B cell (primary cell): ENCODE data around the gene GSE1. TPM values are rescaled to one million over a fixed set of nuclear protein-coding genes. Genes with fewer than 3 reads are reported as not detected.

Source experiments
- ATAC-seq: fragments of 200-7000 bp; cut with Tn5 transposase; one replicate; pipeline ENCODE4 v1.10.0; 2021; ENCODE audit warnings: low read depth, mild to moderate bottlenecking, moderate number of reproducible peaks, moderate library complexity
- CTCF ChIA-PET: fragments of 350-600 bp; sonication (Branson Sonifier 250); formaldehyde crosslinking; loops from one replicate; lab custom pipeline; 2021; ENCODE audit warnings: antibody characterized with exemption, inconsistent platforms; lab: Charles Lee
- POLR2A ChIA-PET: fragments of 350-600 bp; sonication (Branson Sonifier 250); formaldehyde crosslinking; loops from one replicate; lab custom pipeline; 2021; ENCODE audit warnings: antibody characterized with exemption; lab: Charles Lee
- DNase-seq: peaks from one replicate; pipeline ENCODE4 v3.0.0; 2013
- H2AFZ ChIP-seq: 2 replicates; pipeline ENCODE4 v1.6.1; 2012; ENCODE audit warnings: mild to moderate bottlenecking, low read depth, low read length; ENCODE audit not compliant: insufficient read depth, poor library complexity, severe bottlenecking
- H3K27ac ChIP-seq, 2 donors: 1 replicate in 1 of 2; 2 replicates in 1 of 2; pipeline ENCODE4 v1.5.1; 2012 to 2013; ENCODE audit warnings: low read length in 2 of 2, mild to moderate bottlenecking in 2 of 2, moderate library complexity in 1 of 2
- H3K27me3 ChIP-seq, 4 experiments: fragments of 200-600 bp in 1 of 4; sonication (generic) in 1 of 4; replicated peaks in 1 of 4; 1 replicate in 2 of 4; 2 replicates in 2 of 4; pipeline versions ENCODE4 v1.6.1 to v1.7.0; 2013 to 2016; ENCODE audit warnings: low read length in 3 of 4, mild to moderate bottlenecking in 2 of 4, mixed read lengths in 1 of 4, moderate library complexity in 1 of 4; ENCODE audit not compliant: insufficient read depth in 4 of 4, control insufficient read depth in 3 of 4; ENCODE audit errors: control extremely low read depth in 1 of 4
- H3K36me3 ChIP-seq, 2 experiments: replicated peaks in 1 of 2; 1 replicate in 1 of 2; 2 replicates in 1 of 2; pipeline versions ENCODE4 v1.6.1 to v1.7.1; 2013; ENCODE audit warnings: low read length in 1 of 2; ENCODE audit not compliant: insufficient read depth in 2 of 2, control insufficient read depth in 1 of 2; ENCODE audit errors: control extremely low read depth in 1 of 2, extremely low read depth in 1 of 2
- H3K4me1 ChIP-seq, 2 donors: fragments of 200-600 bp in 1 of 2; sonication (generic) in 1 of 2; 1 replicate in 1 of 2; 2 replicates in 1 of 2; pipeline versions ENCODE4 v1.5.1 to v1.6.1; 2013 to 2017; ENCODE audit warnings: low read length in 2 of 2; ENCODE audit not compliant: control insufficient read depth in 2 of 2, insufficient read depth in 2 of 2
- H3K4me2 ChIP-seq: replicated peaks from 2 replicates; pipeline ENCODE3; 2012; ENCODE audit warnings: mild to moderate bottlenecking, low read depth, low read length; ENCODE audit not compliant: poor library complexity, severe bottlenecking
- H3K4me3 ChIP-seq, 5 experiments: fragments of 200-600 bp in 1 of 5; sonication (generic) in 1 of 5; 1 replicate in 3 of 5; 2 replicates in 2 of 5; pipeline versions ENCODE4 v1.5.1 to v1.7.0; 2011 to 2016; ENCODE audit warnings: low read length in 4 of 5, mild to moderate bottlenecking in 4 of 5, low read depth in 2 of 5, control low read depth in 1 of 5, moderate library complexity in 1 of 5; ENCODE audit not compliant: insufficient read depth in 1 of 5; ENCODE audit errors: control extremely low read depth in 1 of 5, extremely low read depth in 1 of 5
- H3K79me2 ChIP-seq: fragments of 200-600 bp; sonication (generic); one replicate; pipeline ENCODE4 v1.6.0; 2016; ENCODE audit warnings: low read length; ENCODE audit not compliant: control insufficient read depth, insufficient read depth
- H3K9ac ChIP-seq: fragments of 200-600 bp; sonication (generic); 2 replicates; pipeline ENCODE4 v1.6.1; 2017; ENCODE audit warnings: mild to moderate bottlenecking, low read length, moderate library complexity
- H3K9me3 ChIP-seq, 3 donors: one replicate each; pipeline versions ENCODE4 v1.6.1 to v1.7.1; 2013; ENCODE audit warnings: low read length in 2 of 3; ENCODE audit not compliant: control insufficient read depth in 2 of 3, insufficient read depth in 1 of 3; ENCODE audit errors: control extremely low read depth in 1 of 3
- H4K20me1 ChIP-seq: 2 replicates; pipeline ENCODE4 v1.6.0; 2012; ENCODE audit warnings: mild to moderate bottlenecking, low read length; ENCODE audit not compliant: insufficient read depth, control insufficient read depth, poor library complexity, severe bottlenecking
- H3K27ac Mint-ChIP-seq: one replicate; pipeline ENCODE4 v1.8.0; 2021; ENCODE audit warnings: mixed read lengths
- H3K27me3 Mint-ChIP-seq: one replicate; pipeline ENCODE4 v1.8.0; 2021; ENCODE audit warnings: mixed read lengths
- H3K4me1 Mint-ChIP-seq: one replicate; pipeline ENCODE4 v1.8.0; 2021; ENCODE audit warnings: mixed read lengths
- H3K4me3 Mint-ChIP-seq: one replicate; pipeline ENCODE4 v1.8.0; 2021; ENCODE audit warnings: mixed read lengths
- H3K9me3 Mint-ChIP-seq: one replicate; pipeline ENCODE4 v1.8.0; 2022; ENCODE audit warnings: mixed read lengths; ENCODE audit not compliant: insufficient read depth
- EZH2 ChIP-seq: IDR thresholded peaks from 2 replicates; pipeline ENCODE4 v1.6.1; 2012; ENCODE audit warnings: borderline replicate concordance, low read depth, mild to moderate bottlenecking, moderate library complexity, low read length; ENCODE audit not compliant: insufficient read depth, poor library complexity, severe bottlenecking
- WGBS: methylation state at CpG from one replicate; pipeline ENCODE4 v1.1.5; 2013; ENCODE audit warnings: missing lambda C conversion rate; ENCODE audit not compliant: insufficient coverage; 5-methylcytosine and 5-hydroxymethylcytosine counted together
- intact Hi-C: fragments of 100-400 bp; cut with micrococcal nuclease; formaldehyde crosslinking; loops from one replicate; pipeline ENCODE4 v1.10.0; 2022
- polyA plus RNA-seq: library from polyadenylated mRNA; depleted of rRNA; stranded (reverse); fragments of >200 nt; gene quantifications from 2 replicates; pipeline ENCODE4 v1.2.3, GENCODE V29; 2012
- total RNA-seq, 2 donors: library from RNA; stranded (reverse); fragments of 120-200 nt in 1 of 2; gene quantifications; 1 replicate in 1 of 2; 2 replicates in 1 of 2; pipeline versions ENCODE4 v1.2.3 to v1.2.4, GENCODE V29; 2013 to 2022
- TF ChIP-seq, protein P1 (sequence below): fragments of 200-600 bp; IDR thresholded peaks from one replicate; pipeline ENCODE4 v1.8.0; 2022; ENCODE audit warnings: antibody characterized with exemption, mild to moderate bottlenecking

Gene GSE1
- total and polyA plus RNA-seq, 2 donors (not counting 1 experiment from before 2014, with no cell fraction given), result 57.3 to 76.1 TPM

DNA sequence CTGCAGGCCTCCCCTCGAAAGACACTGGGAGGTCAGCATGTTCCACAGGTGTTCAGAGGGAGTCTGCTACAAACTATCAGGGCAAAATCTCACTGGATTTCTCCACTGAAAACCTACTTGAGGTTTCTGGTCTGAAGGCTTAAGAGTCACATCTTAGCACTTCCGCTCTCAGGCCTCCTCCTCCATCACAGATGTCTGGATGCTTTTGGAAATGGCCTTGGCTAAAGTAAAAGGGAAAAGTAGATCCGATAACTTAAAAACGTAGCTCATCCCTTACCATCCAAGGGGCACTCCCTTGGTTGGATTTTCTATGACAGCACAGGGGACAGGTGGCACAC lies 61.3 kb downstream of the GSE1 start:
- H3K4me3 Mint-ChIP-seq, result no peak overlapping the region
- no peaks in the 10 kb centered on the region for H3K27me3 Mint-ChIP-seq
- WGBS, result 100% methylated on average over 3 of the region's 4 CpGs
- DNase-seq, result no peak
- H3K9me3 ChIP-seq, result no peaks in the 10 kb centered on the region
- H3K79me2 ChIP-seq, result no peaks in the 10 kb centered on the region
- ATAC-seq, result no peak
- ChIA-PET POLR2A (no interaction called here), CTCF (interaction anchor here (0.9 to 9.6 kb wide), 9 partner anchors 11 to 147 kb away, joined by 3 to 61 read pairs (median 4); no protein-coding TSS in a partner anchor)
- intact Hi-C loops, result no loop called here
- H2AFZ ChIP-seq, result no peak overlapping the region
- H3K9ac ChIP-seq, result no peak overlapping the region
- no peaks in the 10 kb centered on the region for H3K27me3 ChIP-seq
- H3K4me3 ChIP-seq, result no peak overlapping the region
- H3K4me2 ChIP-seq, result no peak overlapping the region
- no peak overlapping the region for H3K27ac ChIP-seq
- no peaks in the 10 kb centered on the region for H3K4me1 ChIP-seq
- peaks cover 0 to 62% of the 10 kb centered on the region in 2 experiments for H3K36me3 ChIP-seq
- peaks cover 10% of the 10 kb centered on the region for H4K20me1 ChIP-seq
- H3K9me3 Mint-ChIP-seq, result no peaks in the 10 kb centered on the region
- peak overlapping the region; percentile 57 for H3K27ac Mint-ChIP-seq
- H3K4me1 Mint-ChIP-seq, result no peaks in the 10 kb centered on the region
- TF ChIP-seq EZH2, result no peak
- TF ChIP-seq, protein P1, sequence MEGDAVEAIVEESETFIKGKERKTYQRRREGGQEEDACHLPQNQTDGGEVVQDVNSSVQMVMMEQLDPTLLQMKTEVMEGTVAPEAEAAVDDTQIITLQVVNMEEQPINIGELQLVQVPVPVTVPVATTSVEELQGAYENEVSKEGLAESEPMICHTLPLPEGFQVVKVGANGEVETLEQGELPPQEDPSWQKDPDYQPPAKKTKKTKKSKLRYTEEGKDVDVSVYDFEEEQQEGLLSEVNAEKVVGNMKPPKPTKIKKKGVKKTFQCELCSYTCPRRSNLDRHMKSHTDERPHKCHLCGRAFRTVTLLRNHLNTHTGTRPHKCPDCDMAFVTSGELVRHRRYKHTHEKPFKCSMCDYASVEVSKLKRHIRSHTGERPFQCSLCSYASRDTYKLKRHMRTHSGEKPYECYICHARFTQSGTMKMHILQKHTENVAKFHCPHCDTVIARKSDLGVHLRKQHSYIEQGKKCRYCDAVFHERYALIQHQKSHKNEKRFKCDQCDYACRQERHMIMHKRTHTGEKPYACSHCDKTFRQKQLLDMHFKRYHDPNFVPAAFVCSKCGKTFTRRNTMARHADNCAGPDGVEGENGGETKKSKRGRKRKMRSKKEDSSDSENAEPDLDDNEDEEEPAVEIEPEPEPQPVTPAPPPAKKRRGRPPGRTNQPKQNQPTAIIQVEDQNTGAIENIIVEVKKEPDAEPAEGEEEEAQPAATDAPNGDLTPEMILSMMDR, result no peak

DNA sequence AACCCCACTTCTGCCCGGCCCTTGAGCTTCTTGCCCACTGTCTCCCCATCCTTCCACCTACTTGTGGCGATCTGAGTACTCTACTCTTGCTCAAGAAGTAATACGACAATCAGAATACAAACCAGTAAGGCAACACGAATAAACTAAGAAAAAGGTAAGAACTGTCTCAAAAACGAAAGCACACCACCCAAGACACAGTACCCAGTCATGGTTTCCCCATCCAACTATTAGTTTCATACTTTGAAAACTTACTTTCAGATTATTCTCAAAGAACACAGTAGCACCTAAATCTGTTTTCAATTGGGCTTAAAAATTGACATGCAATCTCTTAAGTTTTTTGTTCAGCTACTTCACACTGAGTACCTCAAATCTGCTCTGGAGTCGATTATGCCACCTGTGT lies 61.7 kb downstream of the GSE1 start:
- Mint-ChIP-seq H3K27me3 (no peaks in the 10 kb centered on the region), H3K27ac (peak overlapping the region; percentile 46), H3K9me3 (no peaks in the 10 kb centered on the region), H3K4me1 (peaks cover 3% of the 10 kb centered on the region), H3K4me3 (no peak overlapping the region)
- intact Hi-C loops, result loop anchor here (1.0 kb wide), 2 partner anchors 43 to 84 kb away; no protein-coding TSS in a partner anchor
- WGBS, result 85% methylated on average over 6 of the region's 6 CpGs
- ATAC-seq (no peak), DNase-seq (no peak)
- H3K9ac ChIP-seq, result no peak overlapping the region
- TF ChIP-seq EZH2, result no peak
- TF ChIP-seq, protein P1, result no peak
- H3K4me3 ChIP-seq, result no peak overlapping the region
- no peak overlapping the region for H3K27ac ChIP-seq
- H3K4me2 ChIP-seq, result no peak overlapping the region
- peaks cover 6% of the 10 kb centered on the region for H4K20me1 ChIP-seq
- H3K27me3 ChIP-seq, result no peaks in the 10 kb centered on the region
- H3K36me3 ChIP-seq, result peaks cover 0 to 58% of the 10 kb centered on the region in 2 experiments
- ChIA-PET CTCF (interaction anchor here (0.9 to 9.6 kb wide), 15 partner anchors 11 to 146 kb away, joined by 3 to 61 read pairs (median 4); no protein-coding TSS in a partner anchor), POLR2A (no interaction called here)
- H3K4me1 ChIP-seq, result peaks cover 0 to 2% of the 10 kb centered on the region in 2 donors
- H3K79me2 ChIP-seq, result no peaks in the 10 kb centered on the region
- no peak overlapping the region for H2AFZ ChIP-seq
- no peaks in the 10 kb centered on the region for H3K9me3 ChIP-seq
